ENCODE measurements around the gene MXRA8. TPM values are rescaled to one million over a fixed set of nuclear protein-coding genes. Genes with fewer than 3 reads are reported as not detected.

The MXRA8 gene
- total RNA-seq, 1 experiment from 2014 or later = 9.6 TPM

DNA sequence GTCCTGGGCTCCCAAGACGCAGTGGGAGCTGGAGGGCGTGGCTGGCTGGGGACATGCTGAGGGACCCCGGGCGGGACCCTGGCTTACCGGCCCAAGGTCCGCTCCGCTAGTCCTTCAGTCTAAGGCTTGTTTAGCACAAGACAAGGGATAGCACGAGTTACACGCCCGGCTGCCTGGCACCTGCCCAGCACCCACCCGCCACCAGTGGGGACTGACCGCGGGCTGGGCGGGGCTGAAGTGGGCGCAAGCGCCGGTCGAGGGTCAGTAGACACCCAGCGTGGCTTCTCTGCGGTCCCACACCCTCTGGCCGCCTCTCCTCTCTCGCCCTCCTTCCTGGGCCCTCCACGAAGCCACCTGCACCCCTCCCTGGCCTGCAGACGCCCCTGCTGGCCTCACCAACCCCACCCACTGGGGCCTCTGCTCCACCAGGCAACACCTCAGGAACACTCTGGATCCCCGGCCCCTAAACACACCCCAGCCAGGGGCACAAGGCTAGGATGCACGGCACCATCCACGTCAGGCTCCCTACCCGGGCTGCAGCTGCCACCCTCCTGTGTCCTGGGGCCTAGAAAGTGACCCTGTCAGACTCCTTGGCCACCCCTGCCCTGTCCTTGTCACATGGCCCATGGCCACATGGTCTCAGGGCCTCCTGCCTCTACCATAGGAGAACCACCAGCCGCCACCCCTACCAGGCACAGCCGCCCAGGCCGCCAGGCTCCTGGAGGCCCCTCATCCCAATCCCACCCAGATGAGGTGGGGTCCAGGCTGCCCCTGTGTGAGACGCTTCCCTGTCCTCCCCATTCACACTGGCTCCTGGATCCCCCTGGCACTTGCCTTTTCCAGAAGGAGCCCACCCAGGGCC lies 21.2 kb downstream of the MXRA8 start:
- no peaks in the 10 kb centered on the region for H3K9me3 ChIP-seq (ENCODE audit: control insufficient read depth, low read depth, low read length)

More for the DNA sequence above, 21.2 kb downstream of the MXRA8 start:
- Histone ChIP-seq H2BK5ac (ENCODE audit: insufficient read length, low read length) (no peak overlapping the region), H2BK12ac (ENCODE audit: insufficient read length, low read depth, low read length) (no peak overlapping the region), H3K4me2 (ENCODE audit: insufficient read depth, insufficient read length, low read length) (no peak overlapping the region), H2AK5ac (ENCODE audit: insufficient read length, low read length) (no peak overlapping the region), H3K27me3 (ENCODE audit: insufficient read depth, low read length) (no peaks in the 10 kb centered on the region), H4K8ac (replicated peaks; ENCODE audit: insufficient read length, low read depth, low read length) (no peak overlapping the region), H2BK120ac (ENCODE audit: low read depth, low read length, poor library complexity, severe bottlenecking) (no peak overlapping the region), H3K79me1 (ENCODE audit: insufficient read depth, low read depth, low read length, poor library complexity, severe bottlenecking) (no peaks in the 10 kb centered on the region), H3K18ac (ENCODE audit: insufficient read length, low read depth, low read length) (no peak overlapping the region), H3K23ac (ENCODE audit: insufficient read length, low read depth, low read length) (no peak overlapping the region), H3K4me1 (ENCODE audit: insufficient read depth, low read length) (no peaks in the 10 kb centered on the region), H3K79me2 (ENCODE audit: insufficient read depth, low read length) (no peaks in the 10 kb centered on the region), H4K20me1 (ENCODE audit: control insufficient read depth, insufficient read depth, insufficient read length) (no peaks in the 10 kb centered on the region), H3K4ac (ENCODE audit: low read depth, low read length) (no peak overlapping the region), H4K91ac (ENCODE audit: insufficient read length, low read depth, low read length) (no peak overlapping the region), H4K5ac (ENCODE audit: insufficient read length, low read depth, low read length) (no peak overlapping the region), H2BK20ac (ENCODE audit: low read depth, low read length, poor library complexity, severe bottlenecking) (no peak overlapping the region), H3K9ac (ENCODE audit: extremely low read depth, insufficient read length, low read length) (no peak overlapping the region), H2AFZ (ENCODE audit: low read length) (no peak overlapping the region), H2BK15ac (ENCODE audit: low read depth, low read length) (no peak overlapping the region), H3K23me2 (ENCODE audit: insufficient read length, low read depth, low read length, poor library complexity, severe bottlenecking) (no peaks in the 10 kb centered on the region), H3T11ph (ENCODE audit: low read length) (no peak overlapping the region), H3K14ac (ENCODE audit: insufficient read depth, low read length) (no peak overlapping the region), H3K56ac (ENCODE audit: insufficient read length, low read depth, low read length) (no peak overlapping the region), H3K27ac (ENCODE audit: insufficient read length, low read depth, low read length) (no peak overlapping the region)
- Mint-ChIP-seq H3K27me3 (ENCODE audit: low read depth) (no peaks in the 10 kb centered on the region), H3K4me3 (no peak overlapping the region; a peak in 1 of 5 replicates), H3K36me3 (ENCODE audit: insufficient read depth in 1 of 3, low read depth in 3 of 3) (peaks cover 18 to 34% (median 27%) of the 10 kb centered on the region in 3 experiments), H3K27ac (peak overlapping the region in 1 of 3 experiments; percentile 35; a peak in 1 of 7 replicates), H3K4me1 (no peaks in the 10 kb centered on the region), H3K9me3 (peaks cover 0 to 8% of the 10 kb centered on the region in 2 experiments; a peak in 3 of 5 replicates)
- TF ChIP-seq, protein P1, sequence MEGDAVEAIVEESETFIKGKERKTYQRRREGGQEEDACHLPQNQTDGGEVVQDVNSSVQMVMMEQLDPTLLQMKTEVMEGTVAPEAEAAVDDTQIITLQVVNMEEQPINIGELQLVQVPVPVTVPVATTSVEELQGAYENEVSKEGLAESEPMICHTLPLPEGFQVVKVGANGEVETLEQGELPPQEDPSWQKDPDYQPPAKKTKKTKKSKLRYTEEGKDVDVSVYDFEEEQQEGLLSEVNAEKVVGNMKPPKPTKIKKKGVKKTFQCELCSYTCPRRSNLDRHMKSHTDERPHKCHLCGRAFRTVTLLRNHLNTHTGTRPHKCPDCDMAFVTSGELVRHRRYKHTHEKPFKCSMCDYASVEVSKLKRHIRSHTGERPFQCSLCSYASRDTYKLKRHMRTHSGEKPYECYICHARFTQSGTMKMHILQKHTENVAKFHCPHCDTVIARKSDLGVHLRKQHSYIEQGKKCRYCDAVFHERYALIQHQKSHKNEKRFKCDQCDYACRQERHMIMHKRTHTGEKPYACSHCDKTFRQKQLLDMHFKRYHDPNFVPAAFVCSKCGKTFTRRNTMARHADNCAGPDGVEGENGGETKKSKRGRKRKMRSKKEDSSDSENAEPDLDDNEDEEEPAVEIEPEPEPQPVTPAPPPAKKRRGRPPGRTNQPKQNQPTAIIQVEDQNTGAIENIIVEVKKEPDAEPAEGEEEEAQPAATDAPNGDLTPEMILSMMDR (conservative IDR thresholded peaks at IDR 0.05) = no peak
- no CpG with 5 or more reads among the region's 32 CpGs for WGBS (ENCODE audit: extremely low coverage, insufficient read length, low lambda C conversion rate)
- DNase-seq = no peak

All from H9 (cell line).